Neutrophil (primary cell): ENCODE results near the gene NEO1.

Experiments used
- H3K27ac ChIP-seq: fragments of 200-600 bp; sonication (generic); 2 replicates; pipeline ENCODE4 v1.5.1; 2016; ENCODE audit warnings: mild to moderate bottlenecking, moderate library complexity
- H3K27me3 ChIP-seq: fragments of 200-600 bp; sonication (generic); 2 replicates; pipeline ENCODE4 v1.6.0; 2016; ENCODE audit warnings: mild to moderate bottlenecking
- H3K36me3 ChIP-seq: fragments of 200-600 bp; sonication (generic); 2 replicates; pipeline ENCODE4 v1.5.1; 2017
- H3K4me1 ChIP-seq, 2 experiments: fragments of 200-600 bp in 1 of 2; sonication (generic) in 1 of 2; 1 replicate in 1 of 2; 2 replicates in 1 of 2; pipeline versions ENCODE4 v1.5.1 to v1.6.1; 2013 to 2016; ENCODE audit warnings: low read depth in 1 of 2, low read length in 1 of 2, mild to moderate bottlenecking in 1 of 2, moderate library complexity in 1 of 2; ENCODE audit not compliant: control insufficient read depth in 1 of 2, insufficient read depth in 1 of 2
- H3K4me3 ChIP-seq, 2 experiments: fragments of 200-600 bp in 1 of 2; sonication (generic) in 1 of 2; 1 replicate in 1 of 2; 2 replicates in 1 of 2; pipeline ENCODE4 v1.5.1; 2013 to 2016; ENCODE audit warnings: low read depth in 1 of 2, low read length in 1 of 2, mild to moderate bottlenecking in 1 of 2, moderate library complexity in 1 of 2
- H3K9me3 ChIP-seq: fragments of 200-600 bp; sonication (generic); 2 replicates; pipeline ENCODE4 v1.5.1; 2016
- CTCF ChIP-seq: fragments of 200-600 bp; sonication (generic); IDR thresholded peaks from 2 replicates; pipeline ENCODE4 v1.5.1; 2016; ENCODE audit warnings: antibody characterized with exemption

NEO1 gene

GRCh38 chr15:73031648-73032047 is 20.6 kb upstream of the NEO1 start:
- peaks cover 89% of the 10 kb centered on the region for H3K27me3 ChIP-seq
- H3K4me1 ChIP-seq, result no peaks in the 10 kb centered on the region
- H3K36me3 ChIP-seq, result no peaks in the 10 kb centered on the region
- no peak overlapping the region for H3K27ac ChIP-seq
- no peak for TF ChIP-seq CTCF
- H3K9me3 ChIP-seq, result no peaks in the 10 kb centered on the region
- no peak overlapping the region for H3K4me3 ChIP-seq

DNA sequence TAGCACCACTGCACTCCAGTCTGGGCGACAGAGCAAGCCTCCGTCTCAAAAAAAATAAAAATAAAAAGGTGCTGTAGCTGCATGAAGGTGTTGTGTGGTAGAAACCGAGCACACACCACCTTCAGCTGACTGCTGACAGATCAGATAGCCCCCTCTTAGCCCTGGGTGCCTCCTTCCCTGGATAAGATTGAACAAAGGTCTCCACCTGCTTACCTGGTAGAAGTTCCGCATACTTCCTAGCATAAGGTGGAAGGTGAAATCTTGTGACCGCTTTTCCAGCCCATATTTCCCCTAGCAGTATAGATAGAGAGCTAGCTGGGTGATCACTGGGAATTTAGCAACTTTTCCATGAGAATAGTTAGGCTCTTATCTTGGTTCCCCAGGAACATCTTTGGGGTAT is 18.7 kb upstream of the NEO1 start:
- H3K4me3 ChIP-seq, result no peak overlapping the region
- H3K27ac ChIP-seq, result no peak overlapping the region
- peaks cover 89% of the 10 kb centered on the region for H3K27me3 ChIP-seq
- H3K36me3 ChIP-seq, result no peaks in the 10 kb centered on the region
- no peaks in the 10 kb centered on the region for H3K4me1 ChIP-seq
- TF ChIP-seq CTCF, result no peak
- no peaks in the 10 kb centered on the region for H3K9me3 ChIP-seq

- Histone ChIP-seq H3K9me3 (no peaks in the 10 kb centered on the region), H3K36me3 (no peaks in the 10 kb centered on the region), H3K4me1 (no peaks in the 10 kb centered on the region), H3K27me3 (peaks cover 89% of the 10 kb centered on the region), H3K27ac (no peak overlapping the region), H3K4me3 (no peak overlapping the region)
- TF ChIP-seq CTCF, result no peak
Observed at GRCh38 chr15:73034221-73034620, 18.0 kb upstream of the NEO1 start.

DNA sequence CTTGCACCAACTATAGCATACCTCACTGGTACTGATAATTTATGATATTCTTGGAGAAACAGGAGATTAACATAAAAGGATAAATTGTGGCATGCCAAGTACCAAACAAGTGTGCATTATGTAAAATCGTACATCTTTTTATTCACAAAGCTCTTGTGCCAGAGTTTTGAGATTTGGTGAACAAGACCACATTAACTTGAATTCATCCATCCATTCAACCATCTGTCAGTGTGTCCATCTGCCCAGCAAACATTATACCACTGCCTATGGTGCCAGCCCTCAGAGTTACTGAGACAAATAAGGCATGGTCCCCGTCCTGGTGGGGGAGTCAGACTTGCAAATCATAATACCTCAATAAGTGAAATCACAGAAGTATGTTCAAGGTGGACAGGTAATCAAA is 17.0 kb upstream of the NEO1 start:
- peaks cover 85% of the 10 kb centered on the region for H3K27me3 ChIP-seq
- H3K4me1 ChIP-seq, result no peaks in the 10 kb centered on the region
- no peaks in the 10 kb centered on the region for H3K9me3 ChIP-seq
- no peak overlapping the region for H3K4me3 ChIP-seq
- H3K27ac ChIP-seq, result no peak overlapping the region
- no peak for TF ChIP-seq CTCF
- H3K36me3 ChIP-seq, result no peaks in the 10 kb centered on the region

GRCh38 chr15:73038220-73038619 is 14.0 kb upstream of the NEO1 start:
- no peak overlapping the region for H3K27ac ChIP-seq
- H3K36me3 ChIP-seq, result no peaks in the 10 kb centered on the region
- no peaks in the 10 kb centered on the region for H3K9me3 ChIP-seq
- no peaks in the 10 kb centered on the region for H3K4me1 ChIP-seq
- peaks cover 84% of the 10 kb centered on the region for H3K27me3 ChIP-seq
- no peak for TF ChIP-seq CTCF
- H3K4me3 ChIP-seq, result no peak overlapping the region

DNA sequence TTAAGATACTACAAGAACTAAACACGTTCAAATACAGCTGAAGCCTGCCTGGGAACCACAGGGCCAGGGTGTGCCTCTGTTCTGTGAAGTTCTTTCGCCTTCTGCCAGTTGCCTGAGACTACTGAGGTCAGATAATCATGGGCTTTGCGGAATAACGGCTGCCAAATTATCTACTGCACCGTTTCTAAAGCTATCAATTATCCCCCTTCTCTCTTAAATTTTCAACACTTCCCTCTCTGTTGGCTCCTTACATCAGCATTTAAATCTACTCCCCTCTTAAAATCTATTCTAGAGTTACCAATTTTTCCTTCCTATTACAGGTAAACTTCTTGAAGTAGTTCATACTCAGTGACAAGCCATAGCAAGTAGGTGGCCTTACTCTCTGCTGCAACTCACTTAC is 6.2 kb upstream of the NEO1 start:
- H3K36me3 ChIP-seq, result no peaks in the 10 kb centered on the region
- peaks cover 97% of the 10 kb centered on the region for H3K27me3 ChIP-seq
- H3K27ac ChIP-seq, result no peak overlapping the region
- H3K9me3 ChIP-seq, result no peaks in the 10 kb centered on the region
- TF ChIP-seq CTCF, result no peak
- no peak overlapping the region for H3K4me3 ChIP-seq
- no peaks in the 10 kb centered on the region for H3K4me1 ChIP-seq
